WTC11 (cell line): ENCODE data around the gene VDR.

ENCODE experiments used
- CBFB ChIP-seq: sonication (generic); formaldehyde crosslinking; IDR thresholded peaks from 2 replicates; pipeline ENCODE4 v1.8.1; 2022; ENCODE audit warnings: mild to moderate bottlenecking, low read depth, missing genetic modification reagents
- CTCF ChIP-seq: fragments of 200-600 bp; IDR thresholded peaks from 2 replicates; pipeline ENCODE4 v1.8.0; 2022; ENCODE audit warnings: antibody characterized with exemption

- TF ChIP-seq CTCF (peak; percentile 62), CBFB (CRISPR knock-in tag) (no peak)
Observed at GRCh38 chr12:47838286-47838931, 66.4 kb downstream of the VDR start.
